ENCODE data around the gene TMPRSS6. TPM values are rescaled to one million over a fixed set of nuclear protein-coding genes. Genes with fewer than 3 reads are reported as not detected.
"Not testable (repeated sequence)": the region's sequence is repeated elsewhere in the genome, so short reads cannot be mapped to it uniquely, and the experiment has no call there.

Gene TMPRSS6
- polyA plus RNA-seq, 3 donors = 0.17 to 0.21 (median 0.21) TPM

GRCh38 chr22:37090920-37091695, 18.4 kb downstream of the TMPRSS6 start:
- DNase-seq (ENCODE audit: low read depth in 3 of 3, low spot score in 2 of 3) = no peak

GRCh38 chr22:37089434-37089833, 20.1 kb downstream of the TMPRSS6 start:
- DNase-seq (ENCODE audit: low read depth in 3 of 3, low spot score in 2 of 3) = no peak

- no peak for DNase-seq (ENCODE audit: low read depth in 3 of 3, low spot score in 2 of 3)
Measured at GRCh38 chr22:37088750-37089408, 20.6 kb downstream of the TMPRSS6 start.

- no peak for DNase-seq (ENCODE audit: low read depth in 3 of 3, low spot score in 2 of 3)
Measured at GRCh38 chr22:37088108-37088605, 21.4 kb downstream of the TMPRSS6 start.

- no peak for DNase-seq (ENCODE audit: low read depth in 3 of 3, low spot score in 2 of 3)
Measured at GRCh38 chr22:37086184-37086583, 23.3 kb downstream of the TMPRSS6 start.

GRCh38 chr22:37084385-37084784, 25.1 kb downstream of the TMPRSS6 start:
- no peak for DNase-seq (ENCODE audit: low read depth in 3 of 3, low spot score in 2 of 3)

GRCh38 chr22:37083914-37084313, 25.6 kb downstream of the TMPRSS6 start:
- no peak for DNase-seq (ENCODE audit: low read depth in 3 of 3, low spot score in 2 of 3)

GRCh38 chr22:37082251-37082873, 27.2 kb downstream of the TMPRSS6 start:
- DNase-seq (ENCODE audit: low read depth in 3 of 3, low spot score in 2 of 3) = no peak

GRCh38 chr22:37080838-37081237, 28.7 kb downstream of the TMPRSS6 start:
- no peak for DNase-seq (ENCODE audit: low read depth in 3 of 3, low spot score in 2 of 3)

GRCh38 chr22:37080438-37080837, 29.1 kb downstream of the TMPRSS6 start:
- no peak for DNase-seq (ENCODE audit: low read depth in 3 of 3, low spot score in 2 of 3)

- no peak for DNase-seq (ENCODE audit: low read depth in 3 of 3, low spot score in 2 of 3)
Measured at GRCh38 chr22:37079668-37080171, 29.8 kb downstream of the TMPRSS6 start.

- DNase-seq (ENCODE audit: low read depth in 3 of 3, low spot score in 2 of 3) = no peak
Measured at GRCh38 chr22:37079158-37079557, 30.4 kb downstream of the TMPRSS6 start.

- no peak for DNase-seq (ENCODE audit: low read depth in 3 of 3, low spot score in 2 of 3)
Measured at GRCh38 chr22:37077802-37078448, 31.6 kb downstream of the TMPRSS6 start.

- DNase-seq (ENCODE audit: low read depth in 3 of 3, low spot score in 2 of 3) = no peak
Measured at GRCh38 chr22:37075822-37076433, 33.6 kb downstream of the TMPRSS6 start.

GRCh38 chr22:37075046-37075445, 34.5 kb downstream of the TMPRSS6 start:
- no peak for DNase-seq (ENCODE audit: low read depth in 3 of 3, low spot score in 2 of 3)

GRCh38 chr22:37074537-37074936, 35.0 kb downstream of the TMPRSS6 start:
- no peak for DNase-seq (ENCODE audit: low read depth in 3 of 3, low spot score in 2 of 3)

GRCh38 chr22:37072673-37073072, 36.8 kb downstream of the TMPRSS6 start:
- no peak for DNase-seq (ENCODE audit: low read depth in 3 of 3, low spot score in 2 of 3)

- not testable (repeated sequence) for DNase-seq (ENCODE audit: low read depth in 3 of 3, low spot score in 2 of 3)
Measured at GRCh38 chr22:37071850-37072592, 37.5 kb downstream of the TMPRSS6 start.

- no peak for DNase-seq (ENCODE audit: low read depth in 3 of 3, low spot score in 2 of 3)
Measured at GRCh38 chr22:37070744-37071143, 38.8 kb downstream of the TMPRSS6 start.

- DNase-seq (ENCODE audit: low read depth in 3 of 3, low spot score in 2 of 3) = no peak
Measured at GRCh38 chr22:37070334-37070733, 39.2 kb downstream of the TMPRSS6 start.
